ENCODE data around the gene ADAMTSL1.

GRCh38 chr9:18942801-18943200 is 468.8 kb downstream of the ADAMTSL1 start:
- TF ChIP-seq MYBL2 (IDR thresholded peaks at IDR 0.05; ENCODE audit: low read depth) (no peak), MYBL2 (CRISPR knock-in tag; IDR thresholded peaks at IDR 0.05; ENCODE audit: borderline replicate concordance) (no peak), CEBPB (tag; IDR thresholded peaks at IDR 0.05) (no peak), E2F5 (CRISPR knock-in tag; IDR thresholded peaks at IDR 0.05) (no peak), GTF2F1 (IDR thresholded peaks at IDR 0.05; ENCODE audit: low read depth, low read length) (no peak), SUPT5H (IDR thresholded peaks at IDR 0.05) (no peak)

Data from K562 (cell line).